ENCODE measurements around the gene TSEN15.
"Not testable (repeated sequence)": the region's sequence is repeated elsewhere in the genome, so short reads cannot be mapped to it uniquely, and the experiment has no call there.

Gene TSEN15

GRCh38 chr1:184032306-184032929 is 19.1 kb upstream of the TSEN15 start:
- DNase-seq: no peak

GRCh38 chr1:184032930-184033418 is 18.6 kb upstream of the TSEN15 start:
- DNase-seq: no peak

- DNase-seq: no peak
Observed at GRCh38 chr1:184033711-184034167, 17.8 kb upstream of the TSEN15 start.

GRCh38 chr1:184034761-184035379 is 16.7 kb upstream of the TSEN15 start:
- no peak for DNase-seq

GRCh38 chr1:184035719-184036516 is 15.6 kb upstream of the TSEN15 start:
- no peak for DNase-seq

GRCh38 chr1:184036517-184036949 is 15.0 kb upstream of the TSEN15 start:
- peak; percentile 72 for DNase-seq

- DNase-seq: no peak
Observed at GRCh38 chr1:184037849-184038591, 13.5 kb upstream of the TSEN15 start.

- DNase-seq: no peak
Observed at GRCh38 chr1:184039126-184039525, 12.4 kb upstream of the TSEN15 start.

- no peak for DNase-seq
Observed at GRCh38 chr1:184041731-184042130, 9.8 kb upstream of the TSEN15 start.

- DNase-seq: not testable (repeated sequence)
Observed at GRCh38 chr1:184043315-184043714, 8.2 kb upstream of the TSEN15 start.

- DNase-seq: no peak
Observed at GRCh38 chr1:184044603-184045376, 6.7 kb upstream of the TSEN15 start.

- not testable (repeated sequence) for DNase-seq
Observed at GRCh38 chr1:184047541-184047940, 4.0 kb upstream of the TSEN15 start.

- no peak for DNase-seq
Observed at GRCh38 chr1:184048561-184049240, 2.8 kb upstream of the TSEN15 start.

- DNase-seq: no peak
Observed at GRCh38 chr1:184049291-184049690, 2.2 kb upstream of the TSEN15 start.

- DNase-seq: no peak
Observed at GRCh38 chr1:184049836-184050468, 1.6 kb upstream of the TSEN15 start.

GRCh38 chr1:184050636-184051035 is 894 bp upstream of the TSEN15 start:
- DNase-seq: no peak

GRCh38 chr1:184051138-184051484 is 419 bp upstream of the TSEN15 start:
- DNase-seq: no peak

- DNase-seq: no peak
Observed at GRCh38 chr1:184052194-184052559, 647 bp downstream of the TSEN15 start.

GRCh38 chr1:184052750-184053149 is 1.2 kb downstream of the TSEN15 start:
- DNase-seq: no peak

GRCh38 chr1:184053881-184054280 is 2.4 kb downstream of the TSEN15 start:
- DNase-seq: no peak

GRCh38 chr1:184056921-184057555 is 5.5 kb downstream of the TSEN15 start:
- no peak for DNase-seq
